GM18511 (cell line): ENCODE measurements around the gene KLHL35.
A peak's percentile ranks its signal among the peaks of the same experiment; 100 is the strongest.

Source experiments
- ATAC-seq: cut with Tn5 transposase; IDR thresholded peaks from one replicate; pipeline ENCODE4 v1.9.1; 2021; ENCODE audit warnings: mild to moderate bottlenecking, moderate library complexity; ENCODE audit not compliant: unreplicated experiment

The KLHL35 gene

DNA sequence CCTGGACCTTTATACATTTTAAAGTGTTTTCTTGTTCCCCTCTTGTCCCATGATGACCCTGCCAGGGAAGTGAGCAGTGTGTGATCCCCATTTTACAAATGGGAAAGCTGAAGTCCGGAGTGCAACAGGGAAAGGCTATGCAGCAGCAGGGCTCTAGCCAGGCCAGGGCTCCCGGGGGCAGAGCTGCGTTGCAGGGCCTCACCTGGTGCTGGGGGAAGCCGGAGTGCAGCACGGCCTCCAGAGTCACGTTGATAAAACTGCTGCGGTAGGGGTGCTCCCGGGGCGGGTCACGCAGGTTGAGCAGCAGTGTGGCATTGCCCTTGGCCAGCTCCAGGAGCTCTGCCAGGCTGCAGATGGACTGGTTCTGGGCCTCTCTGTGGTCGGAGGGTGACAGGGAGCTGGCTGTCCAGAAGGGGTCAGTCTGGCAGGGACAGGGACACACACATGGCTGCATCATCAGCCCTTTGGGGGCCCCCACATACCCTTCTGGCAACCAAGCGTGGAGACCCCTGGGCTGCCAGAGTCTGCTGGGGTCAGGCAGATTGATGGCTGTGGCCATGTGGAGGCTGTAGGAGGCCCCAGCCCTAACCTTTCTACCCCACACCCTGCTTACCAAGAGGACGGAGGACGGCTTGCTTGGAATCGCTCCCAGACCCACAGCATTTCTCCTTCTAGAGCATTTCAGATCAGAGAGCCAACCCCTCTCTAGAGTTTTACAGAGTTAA lies 9.3 kb upstream of the KLHL35 start:
- ATAC-seq: no peak

DNA sequence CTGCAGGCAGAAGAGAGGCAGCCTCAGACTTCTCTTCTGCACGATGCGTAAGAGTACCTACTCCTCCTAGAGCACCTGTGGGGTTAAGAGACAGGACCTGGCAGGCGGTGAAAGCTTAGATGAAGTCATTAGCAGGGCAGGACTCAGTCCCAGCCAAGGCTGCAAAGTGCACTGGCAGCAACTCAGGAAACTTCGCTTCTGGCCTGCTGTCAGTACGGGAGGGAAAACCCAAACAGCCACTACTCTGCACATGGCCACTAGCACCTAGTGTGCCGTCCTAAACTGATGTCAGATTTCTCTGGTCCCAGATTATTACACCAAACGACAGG lies 8.8 kb upstream of the KLHL35 start:
- ATAC-seq: no peak

DNA sequence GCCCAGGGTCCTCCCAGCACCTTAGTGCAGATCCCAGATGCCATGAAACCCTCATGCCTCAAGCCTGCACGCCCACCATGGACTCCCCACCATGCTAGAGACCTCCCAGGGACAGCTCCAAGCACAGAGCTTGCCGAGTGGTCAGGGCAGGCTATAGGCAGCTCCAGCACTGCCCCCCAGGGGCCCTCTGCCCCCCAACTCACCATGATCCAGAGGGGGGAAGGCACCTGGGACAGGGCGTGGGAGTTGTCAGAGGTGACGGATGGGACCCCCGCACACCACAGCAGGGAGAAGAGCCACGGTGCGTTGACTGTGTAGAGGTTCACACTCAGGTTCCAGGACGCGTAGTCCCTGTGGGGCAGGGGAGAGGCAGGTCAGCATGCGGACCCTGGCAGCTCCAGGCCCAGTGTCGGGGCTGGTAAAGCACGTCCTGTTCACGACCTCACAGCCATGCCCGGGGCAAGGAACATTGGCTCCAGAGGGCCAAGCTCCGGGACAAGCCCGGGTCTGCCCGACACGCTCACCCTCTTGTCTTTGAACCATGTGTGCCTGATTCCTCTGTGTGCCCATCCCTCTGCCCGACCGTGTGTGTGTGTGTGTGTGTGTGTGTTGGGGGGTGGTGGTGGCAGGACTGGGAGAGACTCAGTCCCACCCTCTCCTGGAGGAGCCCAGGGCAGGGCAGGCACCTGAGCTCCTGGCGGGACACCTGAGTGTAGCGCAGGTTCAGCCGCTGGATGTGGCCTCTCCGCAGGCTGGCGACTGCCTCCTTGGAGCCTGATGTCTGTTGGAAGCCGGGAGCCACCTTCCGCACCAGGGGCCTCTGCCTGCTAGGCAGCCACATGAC lies 8.2 kb upstream of the KLHL35 start:
- no peak for ATAC-seq

DNA sequence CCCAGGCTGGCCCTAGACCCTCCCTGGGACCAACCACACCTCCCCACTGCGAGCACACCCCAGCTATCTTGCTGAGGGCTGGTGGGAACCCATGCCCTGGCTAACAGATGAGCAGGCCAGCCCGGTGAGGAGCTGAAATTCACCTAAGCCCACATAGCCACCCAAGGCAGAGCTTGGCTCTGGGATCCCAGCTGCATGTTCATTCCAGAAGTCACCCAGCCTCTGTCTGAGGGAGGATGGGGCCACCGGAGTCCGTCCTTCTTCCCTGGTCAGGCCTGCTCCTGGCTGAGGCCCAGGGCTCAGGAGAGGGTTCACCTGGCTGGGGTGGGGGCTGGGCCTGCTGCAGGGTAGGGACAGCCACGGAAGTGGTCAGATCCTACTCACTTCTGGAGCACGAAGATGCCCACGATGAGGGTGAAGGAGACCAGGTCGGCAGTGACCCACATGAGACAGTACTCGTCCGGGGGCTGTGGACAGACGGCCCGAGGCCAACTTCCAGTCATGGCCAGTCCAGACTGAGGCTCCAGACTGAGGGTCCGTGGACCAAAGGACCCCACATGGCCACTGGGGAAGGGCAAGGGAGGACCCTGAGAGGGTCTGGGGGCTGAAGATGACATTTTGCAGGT lies 6.6 kb upstream of the KLHL35 start:
- ATAC-seq: no peak

DNA sequence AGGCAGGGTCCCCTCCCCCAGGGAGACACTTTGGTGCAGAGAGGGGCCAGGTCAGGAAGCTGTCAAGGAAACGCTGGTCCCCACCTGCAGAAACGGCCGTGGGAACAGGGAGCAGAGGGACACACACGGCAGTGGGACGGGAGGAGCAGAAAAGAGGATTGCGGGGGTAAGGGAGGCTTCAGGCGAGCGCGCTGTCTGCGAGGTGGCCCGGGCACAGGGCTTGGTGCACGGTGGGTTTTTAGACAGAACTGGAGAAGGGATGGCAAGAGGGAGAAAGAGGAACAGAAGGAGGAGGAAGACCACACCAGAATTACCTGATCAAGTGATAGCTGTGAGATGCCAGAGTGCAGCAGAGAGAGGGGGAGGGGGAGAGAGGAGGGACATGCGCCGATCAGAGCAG lies 6.0 kb upstream of the KLHL35 start:
- no peak for ATAC-seq

DNA sequence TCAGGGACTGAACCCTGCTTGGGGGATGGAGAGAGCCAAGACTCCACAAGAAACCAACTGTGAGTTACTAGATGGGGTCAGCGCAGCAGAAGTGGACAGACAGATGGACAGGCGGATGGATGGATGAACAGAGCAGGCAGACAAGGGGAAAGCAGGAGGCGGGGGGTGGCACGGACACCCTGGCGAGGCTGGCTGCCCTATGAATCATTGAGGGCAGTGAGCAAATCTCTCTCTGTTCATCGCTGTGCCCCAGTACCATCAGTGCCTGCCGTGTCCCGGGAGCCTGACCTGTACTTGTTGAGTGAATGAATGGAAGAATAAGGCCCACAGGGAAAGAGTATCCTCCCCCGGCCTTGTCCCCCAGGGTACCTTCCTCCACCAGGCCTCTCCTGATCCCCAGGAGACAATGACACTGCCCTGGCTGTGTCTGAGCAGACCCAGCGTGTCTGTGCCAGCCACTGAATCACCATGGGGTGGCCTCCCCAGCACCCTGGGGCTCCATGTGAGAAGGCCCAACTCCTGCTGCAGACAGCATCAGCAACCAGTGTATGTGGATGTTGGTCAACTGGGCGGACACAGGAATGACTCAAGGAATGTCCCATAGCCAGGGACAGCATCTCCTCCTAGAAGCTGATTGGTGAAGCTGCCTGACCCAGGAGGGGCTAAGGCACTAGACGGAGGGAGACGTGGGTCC lies 5.1 kb upstream of the KLHL35 start:
- no peak for ATAC-seq

DNA sequence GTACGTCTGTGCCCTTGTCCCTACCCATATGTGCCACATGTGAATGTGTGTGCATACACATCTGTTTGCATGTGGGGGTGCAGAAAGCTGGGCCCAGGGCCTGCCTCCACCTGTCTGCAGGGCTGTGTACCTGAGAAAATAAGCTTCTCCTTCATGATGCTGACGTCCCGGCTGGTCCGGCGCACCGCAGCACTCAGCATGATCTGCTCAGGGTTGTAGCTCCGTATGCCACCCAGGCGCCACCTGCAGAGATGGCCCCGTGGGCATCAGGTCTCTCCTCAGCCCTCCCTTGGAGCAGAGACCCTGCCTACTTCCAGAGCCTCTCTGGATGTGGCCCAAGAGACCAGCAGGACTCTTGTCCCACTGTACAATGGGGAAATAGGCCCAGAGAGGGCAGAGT lies 3.8 kb upstream of the KLHL35 start:
- no peak for ATAC-seq

DNA sequence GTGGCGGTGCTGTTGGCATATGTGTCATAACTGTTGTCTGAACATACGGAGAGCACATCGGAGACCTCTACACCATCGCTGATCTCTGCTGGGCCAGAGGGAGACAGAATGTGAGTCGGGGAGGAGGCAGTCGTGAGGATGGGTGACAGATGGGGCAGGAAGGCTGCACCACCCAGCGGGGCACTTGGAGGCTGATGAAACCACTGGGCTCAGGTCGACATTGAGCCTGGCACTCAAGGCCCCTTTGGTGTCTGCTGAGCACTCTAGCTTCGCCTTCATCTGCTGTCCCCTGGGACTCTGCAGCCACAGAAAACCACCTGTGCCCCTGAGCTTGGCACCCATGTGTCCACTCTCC lies 2.5 kb upstream of the KLHL35 start:
- no peak for ATAC-seq

DNA sequence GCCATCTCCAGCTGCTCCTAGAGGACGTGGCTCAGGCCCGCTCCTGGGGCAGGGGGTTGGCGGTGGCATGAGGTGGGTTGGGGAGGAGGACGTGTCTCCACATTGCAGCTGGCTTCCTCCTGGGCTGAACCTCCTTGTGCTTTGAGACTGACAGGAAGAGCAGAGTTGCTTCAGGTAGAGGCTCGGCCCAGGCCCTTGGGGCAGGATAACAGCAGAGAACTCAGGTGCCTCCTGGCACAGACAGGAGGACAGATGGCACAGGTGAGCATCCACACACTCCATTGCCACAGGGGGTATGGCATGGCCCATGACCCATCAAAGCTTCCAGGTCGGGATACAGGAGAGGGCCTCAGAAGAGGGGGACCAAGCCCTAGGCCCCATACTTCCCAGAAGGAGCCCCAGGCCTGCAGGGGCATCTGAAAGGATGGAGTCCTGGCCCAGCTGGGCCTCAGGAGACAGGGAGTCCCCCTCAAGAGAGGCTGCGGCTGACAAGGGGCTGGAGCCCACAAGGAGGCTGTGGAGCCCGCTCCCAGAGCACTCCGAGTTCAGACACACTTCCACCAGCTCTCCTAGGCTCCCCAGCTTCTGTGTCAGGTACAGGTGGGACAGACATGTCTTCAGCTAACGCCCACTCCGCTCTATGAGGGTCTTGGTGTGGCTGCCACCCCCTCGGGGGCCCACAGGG lies 2.0 kb upstream of the KLHL35 start:
- ATAC-seq: no peak

DNA sequence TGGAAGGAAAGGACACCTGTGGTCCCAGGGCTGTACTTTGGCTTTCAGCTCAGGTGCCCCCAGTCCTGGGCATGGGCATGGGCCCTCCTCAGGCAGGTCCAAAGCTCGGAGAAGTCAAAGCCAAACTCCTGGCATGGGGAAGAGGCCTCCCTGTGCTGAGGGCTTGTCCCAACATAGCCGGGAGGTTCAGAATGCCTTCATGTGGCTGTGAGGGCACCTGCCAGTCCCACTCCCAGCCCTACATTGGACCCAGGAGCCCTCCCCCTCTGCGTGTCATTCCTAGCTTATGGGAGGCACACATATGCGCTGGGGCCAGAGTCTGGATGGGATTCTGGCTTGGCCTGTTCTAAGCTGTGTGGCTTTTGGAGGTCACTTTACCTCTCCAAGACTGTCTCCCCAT lies 1.0 kb upstream of the KLHL35 start:
- no peak for ATAC-seq

DNA sequence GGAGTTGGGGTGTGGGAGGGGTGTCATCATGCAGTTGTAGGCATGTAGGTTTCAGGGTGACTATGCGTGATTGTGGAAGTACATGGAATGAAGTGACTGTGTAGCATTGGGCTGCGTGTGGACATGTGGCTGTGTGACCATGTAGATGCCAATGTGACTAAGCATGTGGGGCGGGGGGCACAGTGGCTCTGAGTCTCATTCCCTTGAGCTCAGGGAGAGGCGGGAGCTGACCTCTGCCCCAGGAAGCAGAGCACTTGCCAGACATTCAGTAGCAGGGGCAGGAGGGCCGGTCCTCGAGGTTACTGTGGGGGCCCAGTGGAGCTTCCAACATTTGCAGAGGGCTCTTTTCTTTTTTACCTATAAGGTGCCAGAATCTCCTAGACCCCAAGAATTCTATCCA lies 440 bp upstream of the KLHL35 start:
- ATAC-seq: no peak

DNA sequence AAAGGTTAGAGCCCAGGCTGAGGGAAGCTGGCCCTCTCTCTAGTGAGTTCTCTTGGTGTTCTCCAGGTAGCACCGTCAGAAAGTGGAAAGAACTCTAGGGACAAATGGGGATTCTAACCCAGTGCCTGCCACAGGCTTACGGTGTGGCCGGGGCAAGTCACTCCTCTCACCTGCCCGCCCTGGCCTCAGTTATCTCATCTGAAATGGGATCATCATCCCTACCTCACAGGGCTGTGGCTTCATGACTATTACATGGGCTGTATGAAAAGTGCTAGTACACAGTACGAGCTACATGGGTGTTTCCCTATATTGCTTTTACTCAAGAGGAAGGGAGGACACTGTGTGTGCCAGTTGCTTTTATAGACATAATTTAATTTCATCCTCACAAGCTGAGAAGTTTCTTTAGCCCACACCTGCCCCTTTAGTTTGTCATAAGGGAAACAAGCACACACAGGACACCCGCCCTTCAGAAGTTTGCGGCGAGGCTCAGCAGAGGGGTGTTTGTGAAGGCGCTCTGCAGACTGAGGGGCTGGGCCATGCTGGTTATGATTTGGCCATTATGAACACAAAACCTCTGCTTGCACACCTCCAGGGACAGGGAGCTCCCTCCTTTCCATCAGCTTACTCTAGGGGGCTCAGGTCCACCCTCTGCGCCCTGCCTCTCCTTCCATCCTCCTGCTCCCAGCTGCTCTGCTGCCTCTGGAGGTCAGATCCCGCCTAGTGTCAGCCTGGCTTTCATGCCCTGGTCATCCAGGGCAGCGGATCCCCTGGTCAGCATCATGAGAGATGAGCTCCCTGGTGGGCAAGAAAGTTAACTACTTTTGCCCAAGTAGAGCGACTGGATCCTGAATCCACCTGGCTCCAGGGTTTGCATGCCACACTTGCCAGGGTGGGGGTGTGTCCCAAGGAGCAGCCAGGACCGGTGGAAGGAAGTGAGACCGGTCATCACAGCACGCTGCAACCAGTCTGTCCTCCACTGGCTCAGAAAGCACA lies 1.2 kb downstream of the KLHL35 start:
- no peak for ATAC-seq

DNA sequence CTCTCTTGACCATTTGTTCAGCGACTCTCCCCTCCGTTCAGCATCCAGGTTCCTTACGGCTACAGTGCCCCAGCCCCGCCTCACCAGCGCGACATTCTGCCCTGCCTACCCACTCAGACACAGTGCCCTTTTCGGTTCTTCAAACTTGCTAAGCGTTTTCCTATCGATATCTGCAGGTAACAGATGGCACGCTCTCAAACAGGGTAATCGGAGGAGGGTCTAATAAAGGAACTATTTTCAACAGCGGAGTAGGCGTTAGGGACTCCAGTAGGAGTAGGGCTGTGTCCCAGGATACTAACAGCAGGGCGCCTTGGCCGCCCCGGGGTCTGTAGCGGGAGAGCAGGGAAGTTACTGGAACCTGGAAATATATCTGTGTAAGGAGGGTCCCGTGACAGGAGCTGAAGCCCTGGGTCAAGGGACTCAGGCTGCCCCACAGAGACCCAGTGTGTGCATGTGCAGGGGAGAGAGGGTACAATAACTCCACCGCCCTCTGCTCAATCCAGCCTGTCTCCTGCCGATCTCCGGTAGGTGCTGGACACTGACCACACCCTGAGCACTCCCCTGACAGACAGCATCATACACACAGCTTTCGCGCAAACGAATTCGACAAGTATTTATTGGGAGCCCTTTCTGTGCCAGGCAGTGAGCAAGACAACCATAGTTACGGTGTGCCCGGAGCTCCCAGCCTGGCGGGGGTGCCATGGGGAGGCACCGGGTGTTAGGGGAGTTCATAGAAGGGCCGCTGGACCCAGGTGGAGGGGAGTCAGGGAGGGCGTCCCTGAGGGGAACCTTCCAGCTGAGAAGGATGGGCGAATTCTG lies 2.1 kb downstream of the KLHL35 start:
- no peak for ATAC-seq

DNA sequence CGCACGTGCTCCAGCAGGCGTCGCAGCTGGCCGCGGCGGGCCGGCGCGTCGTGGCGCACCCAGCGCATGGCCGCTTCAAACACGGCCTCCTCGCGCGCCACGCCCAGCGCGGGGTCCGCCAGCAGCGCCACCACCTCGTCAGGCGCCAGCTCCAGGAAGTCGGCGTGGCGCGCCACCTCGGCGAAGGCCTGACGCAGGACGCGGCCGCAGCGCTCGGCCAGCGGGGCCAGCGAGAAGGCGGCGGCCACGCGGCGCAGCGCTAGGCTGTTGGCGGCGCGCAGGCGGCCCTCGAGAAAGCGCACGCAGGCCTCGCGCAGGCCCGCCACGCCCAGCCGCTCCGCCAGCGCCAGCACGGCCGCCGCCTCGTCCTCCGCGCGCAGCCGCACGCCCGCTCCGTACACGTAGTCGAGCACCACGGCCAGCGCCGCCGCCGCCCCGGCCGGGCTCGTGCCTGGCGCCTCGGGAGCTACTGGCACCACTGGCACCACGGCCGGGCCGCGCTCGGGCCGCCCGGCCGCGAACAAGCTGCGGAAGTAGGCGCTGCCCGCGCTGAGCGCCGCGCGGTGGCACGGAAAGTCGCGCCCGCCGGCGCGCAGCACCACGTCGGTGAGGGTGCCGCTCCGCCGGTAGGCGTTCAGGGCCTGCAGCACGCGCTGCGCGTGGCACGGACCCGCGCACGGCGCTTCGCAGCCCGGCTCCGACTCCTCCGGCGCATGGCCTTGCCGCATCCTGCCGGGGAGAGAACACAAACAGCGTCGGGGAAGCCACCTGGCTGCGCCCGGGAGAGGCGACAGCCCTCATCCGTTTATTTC lies 2.9 kb downstream of the KLHL35 start:
- ATAC-seq: peak; percentile 41

DNA sequence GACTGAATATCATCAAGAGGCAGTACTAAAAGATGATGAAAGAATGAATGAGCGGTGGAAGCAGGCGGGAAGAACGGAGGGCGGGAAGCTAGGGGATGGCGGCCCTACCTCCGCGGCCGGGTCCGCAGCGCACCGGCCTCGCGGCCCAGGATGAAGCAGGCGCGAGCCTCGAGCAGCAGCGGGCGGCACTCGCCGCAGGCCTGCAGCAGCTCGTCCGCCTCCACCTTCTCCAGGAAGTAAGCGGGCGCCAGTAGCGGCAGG lies 3.4 kb downstream of the KLHL35 start:
- no peak for ATAC-seq

DNA sequence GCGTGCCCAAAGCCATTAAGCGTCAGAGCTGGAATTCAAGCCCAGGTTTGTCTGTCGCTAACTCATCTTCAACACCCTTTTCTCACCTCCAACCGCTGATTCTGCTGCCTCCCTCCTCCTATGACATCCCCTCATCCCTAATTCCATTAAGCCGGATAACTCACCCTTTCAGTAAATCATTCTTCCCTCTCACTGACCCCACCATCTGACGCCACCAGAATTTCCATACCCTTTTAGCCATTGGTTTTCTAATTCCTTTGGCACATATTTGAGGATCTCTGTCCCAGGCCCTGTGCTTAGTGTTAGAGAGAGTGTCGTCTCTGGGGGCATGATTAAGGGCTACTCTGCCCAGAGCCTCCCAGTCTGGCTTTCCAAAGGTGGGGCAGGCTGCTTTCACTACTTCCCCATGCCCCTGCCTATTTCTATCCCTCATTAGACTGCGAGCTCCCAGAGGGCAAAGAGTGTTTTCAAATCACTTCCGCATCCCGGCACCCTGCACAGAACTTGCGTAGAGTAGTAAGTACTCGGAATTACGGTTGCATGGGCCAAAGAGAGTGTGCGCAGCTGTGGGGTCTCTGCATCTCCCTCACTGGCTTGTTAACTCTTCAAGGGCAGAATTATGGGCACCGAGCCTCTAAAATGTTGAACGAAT lies 3.9 kb downstream of the KLHL35 start:
- ATAC-seq: no peak

DNA sequence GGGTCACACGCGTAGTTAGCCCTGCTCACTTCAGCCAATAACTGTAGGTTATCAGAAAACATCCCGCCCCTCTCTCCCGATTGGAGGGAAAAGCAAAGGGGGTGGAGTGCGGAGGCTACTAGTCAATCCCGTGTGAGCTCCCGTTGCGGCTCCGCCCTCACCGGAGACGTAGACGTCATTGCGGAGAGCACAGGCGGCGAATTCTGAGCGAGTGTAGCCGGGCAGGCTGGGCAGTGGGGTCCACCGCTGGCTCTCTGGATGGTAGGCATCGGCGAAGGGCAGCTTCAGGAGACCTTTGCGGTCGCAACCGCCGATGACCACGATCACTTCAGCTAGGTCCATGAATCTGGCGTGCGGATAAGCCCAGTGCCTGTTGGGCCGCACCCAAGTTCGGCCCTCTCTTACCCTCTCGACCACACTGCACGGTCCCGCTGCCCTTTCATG lies 4.7 kb downstream of the KLHL35 start:
- peak; percentile 84 for ATAC-seq

DNA sequence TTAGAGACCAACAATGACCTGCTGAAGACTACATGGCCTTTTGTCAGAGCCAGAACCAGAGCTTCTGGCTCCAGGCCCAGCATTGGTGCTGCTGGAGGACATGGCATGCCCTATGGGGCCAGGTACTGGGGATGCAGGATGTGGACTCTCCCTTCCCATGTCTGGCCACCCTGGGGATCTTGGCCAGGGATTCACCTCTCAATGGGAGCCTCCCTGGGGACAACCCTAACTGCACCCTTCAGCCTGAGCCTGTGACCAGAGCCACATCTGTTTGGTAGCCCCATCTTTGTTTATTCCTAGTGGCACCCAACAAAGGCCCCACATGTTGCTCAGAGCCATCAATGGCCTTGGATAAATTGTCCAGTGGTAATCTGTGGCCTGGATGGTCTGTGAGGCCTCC lies 5.8 kb downstream of the KLHL35 start:
- no peak for ATAC-seq
